PC-3 (cell line): ENCODE results near the gene CHMP1B.

Source experiments
- CTCF ChIP-seq: fragments of 300-600 bp; sonication (generic); conservative IDR thresholded peaks from 2 replicates; pipeline ENCODE4 v1.5.1; 2017; ENCODE audit warnings: antibody characterized with exemption, low read depth, mild to moderate bottlenecking, low read length
- EZH2 ChIP-seq: fragments of 300-600 bp; sonication (generic); IDR thresholded peaks from one replicate; pipeline ENCODE4 v1.6.1; 2017; ENCODE audit warnings: antibody characterized with exemption, mild to moderate bottlenecking, low read length; ENCODE audit not compliant: unreplicated experiment
- EZH2phosphoT487 ChIP-seq: fragments of 300-600 bp; sonication (generic); IDR thresholded peaks from 2 replicates; pipeline ENCODE4 v1.6.1; 2018; ENCODE audit warnings: mild to moderate bottlenecking, antibody characterized with exemption, low read length, borderline replicate concordance

DNA sequence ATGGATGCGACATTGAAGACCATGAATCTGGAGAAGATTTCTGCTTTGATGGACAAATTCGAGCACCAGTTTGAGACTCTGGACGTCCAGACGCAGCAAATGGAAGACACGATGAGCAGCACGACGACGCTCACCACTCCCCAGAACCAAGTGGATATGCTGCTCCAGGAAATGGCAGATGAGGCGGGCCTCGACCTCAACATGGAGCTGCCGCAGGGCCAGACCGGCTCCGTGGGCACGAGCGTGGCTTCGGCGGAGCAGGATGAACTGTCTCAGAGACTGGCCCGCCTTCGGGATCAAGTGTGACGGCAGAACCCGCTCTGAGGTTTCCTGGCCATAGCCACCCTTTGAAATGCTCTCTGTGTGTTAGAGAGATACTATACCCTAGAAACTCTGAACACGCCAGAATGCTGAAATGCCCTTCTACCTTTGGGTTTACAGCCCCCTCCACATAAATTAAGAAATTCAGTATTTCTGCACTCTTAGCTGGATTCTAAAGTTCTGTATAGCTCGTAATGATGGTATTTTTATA, 659 bp downstream of the CHMP1B start:
- TF ChIP-seq EZH2: no peak
- no peak for TF ChIP-seq CTCF
- TF ChIP-seq EZH2phosphoT487: no peak
